HEK293T (cell line): Measurements from ENCODE around the gene CTDSPL.

Source experiments
- ARNT ChIP-seq: fragments of 450-650 bp; IDR thresholded peaks from 2 replicates; pipeline ENCODE4 v1.6.1; 2017; ENCODE audit warnings: mild to moderate bottlenecking
- BHLHE40 ChIP-seq: fragments of 450-650 bp; IDR thresholded peaks from 2 replicates; pipeline ENCODE4 v1.6.1; 2016; ENCODE audit warnings: mild to moderate bottlenecking, moderate library complexity, borderline replicate concordance
- ELF4 ChIP-seq: fragments of 450-650 bp; IDR thresholded peaks from 2 replicates; pipeline ENCODE4 v1.6.1; 2017; ENCODE audit warnings: antibody characterized with exemption
- FOXA1 ChIP-seq: fragments of 450-650 bp; IDR thresholded peaks from 2 replicates; pipeline ENCODE4 v1.6.1; 2016; ENCODE audit warnings: mild to moderate bottlenecking
- FOXK2 ChIP-seq: fragments of 450-650 bp; IDR thresholded peaks from 2 replicates; pipeline ENCODE4 v1.6.1; 2016; ENCODE audit warnings: mild to moderate bottlenecking
- FOXM1 ChIP-seq: fragments of 450-650 bp; IDR thresholded peaks from 2 replicates; pipeline ENCODE4 v1.6.1; 2017; ENCODE audit warnings: mild to moderate bottlenecking, borderline replicate concordance
- HDGF ChIP-seq: fragments of 450-650 bp; IDR thresholded peaks from 2 replicates; pipeline ENCODE4 v1.6.1; 2017; ENCODE audit warnings: antibody characterized with exemption, borderline replicate concordance
- L3MBTL2 ChIP-seq: fragments of 450-650 bp; conservative IDR thresholded peaks from 2 replicates; pipeline ENCODE4 v1.6.1; 2016; ENCODE audit warnings: mild to moderate bottlenecking
- NFRKB ChIP-seq: fragments of 450-650 bp; IDR thresholded peaks from 2 replicates; pipeline ENCODE4 v1.6.1; 2016; ENCODE audit warnings: mild to moderate bottlenecking, moderate library complexity
- PKNOX1 ChIP-seq: fragments of 450-650 bp; IDR thresholded peaks from 2 replicates; pipeline ENCODE4 v1.6.1; 2016
- SP1 ChIP-seq: fragments of 450-650 bp; IDR thresholded peaks from 2 replicates; pipeline ENCODE4 v1.6.1; 2017
- SUZ12 ChIP-seq: fragments of 450-650 bp; IDR thresholded peaks from 2 replicates; pipeline ENCODE4 v1.6.1; 2016; ENCODE audit warnings: mild to moderate bottlenecking
- TARDBP ChIP-seq: fragments of 450-650 bp; IDR thresholded peaks from 2 replicates; pipeline ENCODE4 v1.6.1; 2016
- ZNF384 ChIP-seq: fragments of 450-650 bp; IDR thresholded peaks from 2 replicates; pipeline ENCODE4 v1.6.1; 2016

- TF ChIP-seq ARNT (no peak), ZNF384 (no peak), FOXK2 (no peak), HDGF (no peak), TARDBP (no peak), SP1 (no peak), FOXA1 (no peak), SUZ12 (no peak), FOXM1 (no peak), ELF4 (no peak), L3MBTL2 (no peak), BHLHE40 (no peak), PKNOX1 (no peak), NFRKB (no peak)
Observed at GRCh38 chr3:37912052-37912733, 50.5 kb downstream of the CTDSPL start.
